C4-2B (cell line): ENCODE data around the gene DGKI.

Source experiments
- ZFX ChIP-seq: fragments of 450-650 bp; IDR thresholded peaks from 2 replicates; pipeline ENCODE4 v1.6.1; 2017
- TF ChIP-seq, protein P1 (sequence below): fragments of 450-650 bp; conservative IDR thresholded peaks from 2 replicates; pipeline ENCODE4 v1.5.1; 2017; ENCODE audit warnings: mild to moderate bottlenecking

DNA sequence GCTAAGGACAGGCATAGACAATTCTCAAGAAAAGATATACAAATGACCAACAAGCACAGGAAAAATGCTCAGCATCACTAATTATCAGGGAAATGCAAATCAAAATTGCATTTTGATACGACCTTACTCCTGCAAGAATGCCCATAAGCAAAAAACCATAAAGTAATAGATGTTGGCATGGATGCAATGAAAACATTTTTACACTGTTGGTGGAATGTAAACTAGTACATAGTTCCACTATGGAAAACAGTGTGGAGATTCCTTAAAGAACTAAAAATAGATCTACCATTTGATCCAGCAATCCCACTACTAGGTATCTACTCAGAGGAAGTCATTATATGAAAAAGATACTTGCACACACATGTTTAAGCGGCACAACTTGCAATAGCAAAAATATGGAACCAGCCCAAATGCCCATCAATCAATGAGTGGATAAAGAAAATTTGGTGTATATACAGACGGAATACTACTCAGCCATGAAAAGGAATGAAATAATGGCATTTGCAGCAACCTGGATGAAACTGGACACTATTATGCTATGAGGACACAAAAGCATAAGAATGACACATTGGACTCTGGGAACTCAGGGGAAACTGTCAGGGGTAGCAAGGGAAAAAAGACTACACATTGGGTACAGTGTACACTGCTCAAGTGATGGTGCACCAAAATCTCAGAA, 59.3 kb downstream of the DGKI start:
- TF ChIP-seq, protein P1, sequence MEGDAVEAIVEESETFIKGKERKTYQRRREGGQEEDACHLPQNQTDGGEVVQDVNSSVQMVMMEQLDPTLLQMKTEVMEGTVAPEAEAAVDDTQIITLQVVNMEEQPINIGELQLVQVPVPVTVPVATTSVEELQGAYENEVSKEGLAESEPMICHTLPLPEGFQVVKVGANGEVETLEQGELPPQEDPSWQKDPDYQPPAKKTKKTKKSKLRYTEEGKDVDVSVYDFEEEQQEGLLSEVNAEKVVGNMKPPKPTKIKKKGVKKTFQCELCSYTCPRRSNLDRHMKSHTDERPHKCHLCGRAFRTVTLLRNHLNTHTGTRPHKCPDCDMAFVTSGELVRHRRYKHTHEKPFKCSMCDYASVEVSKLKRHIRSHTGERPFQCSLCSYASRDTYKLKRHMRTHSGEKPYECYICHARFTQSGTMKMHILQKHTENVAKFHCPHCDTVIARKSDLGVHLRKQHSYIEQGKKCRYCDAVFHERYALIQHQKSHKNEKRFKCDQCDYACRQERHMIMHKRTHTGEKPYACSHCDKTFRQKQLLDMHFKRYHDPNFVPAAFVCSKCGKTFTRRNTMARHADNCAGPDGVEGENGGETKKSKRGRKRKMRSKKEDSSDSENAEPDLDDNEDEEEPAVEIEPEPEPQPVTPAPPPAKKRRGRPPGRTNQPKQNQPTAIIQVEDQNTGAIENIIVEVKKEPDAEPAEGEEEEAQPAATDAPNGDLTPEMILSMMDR = no peak
- no peak for TF ChIP-seq ZFX
